ENCODE data around the gene KLK1. TPM values are rescaled to one million over a fixed set of nuclear protein-coding genes. Genes with fewer than 3 reads are reported as not detected.

Gene KLK1
- not detected for total RNA-seq

- Histone ChIP-seq H3K4me1 (peaks cover 5 to 21% (median 14%) of the 10 kb centered on the region in 3 donors), H3K9me3 (no peaks in the 10 kb centered on the region), H3K27me3 (peaks cover 0 to 95% (median 8%) of the 10 kb centered on the region in 4 donors), H3K36me3 (no peaks in the 10 kb centered on the region), H3K4me3 (no peak within 1 kb of the TSS), H3K27ac (no peak within 1 kb of the TSS)
- TF ChIP-seq, protein P1, sequence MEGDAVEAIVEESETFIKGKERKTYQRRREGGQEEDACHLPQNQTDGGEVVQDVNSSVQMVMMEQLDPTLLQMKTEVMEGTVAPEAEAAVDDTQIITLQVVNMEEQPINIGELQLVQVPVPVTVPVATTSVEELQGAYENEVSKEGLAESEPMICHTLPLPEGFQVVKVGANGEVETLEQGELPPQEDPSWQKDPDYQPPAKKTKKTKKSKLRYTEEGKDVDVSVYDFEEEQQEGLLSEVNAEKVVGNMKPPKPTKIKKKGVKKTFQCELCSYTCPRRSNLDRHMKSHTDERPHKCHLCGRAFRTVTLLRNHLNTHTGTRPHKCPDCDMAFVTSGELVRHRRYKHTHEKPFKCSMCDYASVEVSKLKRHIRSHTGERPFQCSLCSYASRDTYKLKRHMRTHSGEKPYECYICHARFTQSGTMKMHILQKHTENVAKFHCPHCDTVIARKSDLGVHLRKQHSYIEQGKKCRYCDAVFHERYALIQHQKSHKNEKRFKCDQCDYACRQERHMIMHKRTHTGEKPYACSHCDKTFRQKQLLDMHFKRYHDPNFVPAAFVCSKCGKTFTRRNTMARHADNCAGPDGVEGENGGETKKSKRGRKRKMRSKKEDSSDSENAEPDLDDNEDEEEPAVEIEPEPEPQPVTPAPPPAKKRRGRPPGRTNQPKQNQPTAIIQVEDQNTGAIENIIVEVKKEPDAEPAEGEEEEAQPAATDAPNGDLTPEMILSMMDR (IDR thresholded peaks at IDR 0.05) = no peak
- no peak for TF ChIP-seq POLR2A (IDR thresholded peaks at IDR 0.05)
- WGBS, 2 donors = 63 to 67% methylated on average over 8 to 10 of the region's 14 CpGs
- DNase-seq = no peak
- intact Hi-C loops (cut with DNase I) = no loop called here
Measured at GRCh38 chr19:50823389-50824042, at the start of gene KLK1. KLK1 (minus strand) TSS chr19:50823787; CDS start chr19:50823748, 39 bp downstream.

DNA sequence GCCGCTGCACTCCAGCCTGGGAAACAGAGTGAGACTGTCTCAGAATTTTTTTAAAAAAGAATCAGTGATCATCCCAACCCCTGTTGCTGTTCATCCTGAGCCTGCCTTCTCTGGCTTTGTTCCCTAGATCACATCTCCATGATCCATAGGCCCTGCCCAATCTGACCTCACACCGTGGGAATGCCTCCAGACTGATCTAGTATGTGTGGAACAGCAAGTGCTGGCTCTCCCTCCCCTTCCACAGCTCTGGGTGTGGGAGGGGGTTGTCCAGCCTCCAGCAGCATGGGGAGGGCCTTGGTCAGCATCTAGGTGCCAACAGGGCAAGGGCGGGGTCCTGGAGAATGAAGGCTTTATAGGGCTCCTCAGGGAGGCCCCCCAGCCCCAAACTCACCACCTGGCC is 49.5 kb upstream of the KLK1 start, which contains the start of gene KLK2:
TSS of gene KLK2 (plus strand) at position 384 of the 400 bp plus-strand sequence. CDS start 35 bp downstream, outside the sequence.
- no peak within 1 kb of the TSS for H3K27ac ChIP-seq
- TF ChIP-seq, protein P1 (IDR thresholded peaks at IDR 0.05) = no peak
- TF ChIP-seq POLR2A (IDR thresholded peaks at IDR 0.05) = no peak
- no peaks in the 10 kb centered on the region for H3K4me1 ChIP-seq
- no peak within 1 kb of the TSS for H3K4me3 ChIP-seq
- whole genome bisulfite sequencing, 2 donors = 58 to 73% methylated on average over 2 of the region's 3 CpGs
- H3K27me3 ChIP-seq = peaks cover 0 to 94% (median 0%) of the 10 kb centered on the region in 4 donors
- no peak for DNase-seq
- no peaks in the 10 kb centered on the region for H3K9me3 ChIP-seq
- no peaks in the 10 kb centered on the region for H3K36me3 ChIP-seq
- intact Hi-C loops (cut with DNase I) = no loop called here

- 78 to 83% methylated on average over 19 to 25 of the region's 26 CpGs for WGBS, 2 donors
- no peak for DNase-seq
- TF ChIP-seq, protein P1 (IDR thresholded peaks at IDR 0.05) = peak in 1 of 6 experiments; percentile 42
- TF ChIP-seq POLR2A (IDR thresholded peaks at IDR 0.05) = no peak
Measured at GRCh38 chr19:50870417-50871089, 47.0 kb upstream of the KLK1 start.

GRCh38 chr19:50869479-50869878 is 45.9 kb upstream of the KLK1 start:
- Histone ChIP-seq H3K4me1 (no peaks in the 10 kb centered on the region), H3K27me3 (peaks cover 0 to 85% (median 0%) of the 10 kb centered on the region in 4 donors), H3K36me3 (no peaks in the 10 kb centered on the region), H3K4me3 (no peak overlapping the region), H3K27ac (no peak overlapping the region), H3K9me3 (no peaks in the 10 kb centered on the region)
- intact Hi-C loops (cut with DNase I) = no loop called here
- no peak for DNase-seq
- TF ChIP-seq, protein P1 (IDR thresholded peaks at IDR 0.05) = no peak
- TF ChIP-seq POLR2A (IDR thresholded peaks at IDR 0.05) = no peak
- WGBS, 2 donors = 73 to 75% methylated on average over 4 of the region's 4 CpGs

More at GRCh38 chr19:50870417-50871089, 47.0 kb upstream of the KLK1 start:
- Histone ChIP-seq H3K27me3 (peaks cover 0 to 93% (median 0%) of the 10 kb centered on the region in 4 donors), H3K27ac (no peak overlapping the region), H3K4me3 (no peak overlapping the region), H3K9me3 (no peaks in the 10 kb centered on the region), H3K36me3 (no peaks in the 10 kb centered on the region), H3K4me1 (no peaks in the 10 kb centered on the region)
- intact Hi-C loops (cut with DNase I) = no loop called here

Measured in esophagus squamous epithelium (tissue), 5 donors.